DOHH2 (cell line): ENCODE results near the gene FOSB.

Source experiments
- H3F3A ChIP-seq: fragments of 200-600 bp; sonication (generic), shearing (Covaris generic); 2 replicates; pipeline ENCODE4 v1.6.0; 2016; ENCODE audit warnings: antibody characterized with exemption, mild to moderate bottlenecking; ENCODE audit not compliant: control insufficient read depth, insufficient read depth
- H3K27ac ChIP-seq: fragments of 200-600 bp; sonication (generic); 2 replicates; pipeline ENCODE4 v1.5.1; 2014; ENCODE audit warnings: low read depth, mild to moderate bottlenecking, low read length, moderate library complexity
- H3K27me3 ChIP-seq: fragments of 200-600 bp; sonication (generic); 2 replicates; pipeline ENCODE4 v1.6.1; 2014; ENCODE audit warnings: mild to moderate bottlenecking, low read length, mixed read lengths; ENCODE audit not compliant: control insufficient read depth
- H3K36me3 ChIP-seq: fragments of 200-600 bp; sonication (generic); 2 replicates; pipeline ENCODE4 v1.6.1; 2014; ENCODE audit warnings: mild to moderate bottlenecking, low read length, moderate library complexity, mixed read lengths; ENCODE audit not compliant: control insufficient read depth
- H3K4me1 ChIP-seq: fragments of 200-600 bp; sonication (generic); 2 replicates; pipeline ENCODE4 v1.6.1; 2014; ENCODE audit warnings: mild to moderate bottlenecking, low read length, mixed read lengths; ENCODE audit not compliant: control insufficient read depth
- H3K4me2 ChIP-seq: fragments of 200-600 bp; sonication (generic); 2 replicates; pipeline ENCODE4 v1.6.0; 2014; ENCODE audit warnings: mild to moderate bottlenecking, low read length, moderate library complexity
- H3K4me3 ChIP-seq: fragments of 200-600 bp; sonication (generic); 2 replicates; pipeline ENCODE4 v1.5.1; 2014; ENCODE audit warnings: mild to moderate bottlenecking, low read length, mixed read lengths
- H3K79me2 ChIP-seq: fragments of 200-600 bp; sonication (generic); 2 replicates; pipeline ENCODE4 v1.6.1; 2014; ENCODE audit warnings: mild to moderate bottlenecking, low read length, mixed read lengths; ENCODE audit not compliant: control insufficient read depth
- H3K9me2 ChIP-seq: fragments of 200-600 bp; sonication (generic); replicated peaks from 2 replicates; pipeline ENCODE4 v1.6.1; 2014; ENCODE audit warnings: mild to moderate bottlenecking, low read length, mixed read lengths; ENCODE audit not compliant: control insufficient read depth
- H3K9me3 ChIP-seq: fragments of 200-600 bp; sonication (generic); 2 replicates; pipeline ENCODE4 v1.6.1; 2014; ENCODE audit warnings: antibody characterized with exemption, low read length, mixed read lengths; ENCODE audit not compliant: control insufficient read depth, insufficient read depth
- H4K20me1 ChIP-seq: fragments of 200-600 bp; sonication (generic); 2 replicates; pipeline ENCODE4 v1.6.0; 2014; ENCODE audit warnings: low read depth, mild to moderate bottlenecking, antibody characterized with exemption, low read length, moderate library complexity; ENCODE audit not compliant: control insufficient read depth, insufficient read depth
- EZH2phosphoT487 ChIP-seq: fragments of 200-600 bp; sonication (generic); IDR thresholded peaks from 2 replicates; pipeline ENCODE4 v1.6.1; 2017; ENCODE audit warnings: borderline replicate concordance, mild to moderate bottlenecking, antibody characterized with exemption, low read length, moderate library complexity, mixed read lengths
- TF ChIP-seq, protein P1 (sequence below): fragments of 200-600 bp; sonication (generic); IDR thresholded peaks from one replicate; pipeline ENCODE4 v1.5.1; 2014; ENCODE audit warnings: antibody characterized with exemption, mild to moderate bottlenecking, low read depth, low read length; ENCODE audit not compliant: poor library complexity, severe bottlenecking

The FOSB gene

DNA sequence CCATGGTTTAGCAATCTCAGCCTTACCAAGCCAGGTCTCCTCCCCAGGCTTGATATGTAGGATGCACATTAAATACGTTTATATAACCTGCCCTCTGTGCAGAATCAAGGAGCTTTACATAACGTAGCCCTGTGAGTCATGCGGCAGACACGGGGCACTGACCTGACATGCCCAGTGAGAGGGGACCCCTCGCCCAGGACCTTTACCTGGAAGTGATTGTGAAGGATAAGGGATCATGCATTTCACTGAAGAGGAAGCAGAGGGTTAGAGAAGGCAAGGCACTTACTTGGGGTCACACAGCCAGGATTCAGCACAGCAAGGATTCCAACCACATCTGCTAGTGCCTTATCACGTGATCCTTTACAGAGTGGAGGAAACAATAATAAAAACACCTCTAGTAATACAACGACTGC lies 18.9 kb upstream of the FOSB start:
- no peak for TF ChIP-seq EZH2phosphoT487
- TF ChIP-seq, protein P1, sequence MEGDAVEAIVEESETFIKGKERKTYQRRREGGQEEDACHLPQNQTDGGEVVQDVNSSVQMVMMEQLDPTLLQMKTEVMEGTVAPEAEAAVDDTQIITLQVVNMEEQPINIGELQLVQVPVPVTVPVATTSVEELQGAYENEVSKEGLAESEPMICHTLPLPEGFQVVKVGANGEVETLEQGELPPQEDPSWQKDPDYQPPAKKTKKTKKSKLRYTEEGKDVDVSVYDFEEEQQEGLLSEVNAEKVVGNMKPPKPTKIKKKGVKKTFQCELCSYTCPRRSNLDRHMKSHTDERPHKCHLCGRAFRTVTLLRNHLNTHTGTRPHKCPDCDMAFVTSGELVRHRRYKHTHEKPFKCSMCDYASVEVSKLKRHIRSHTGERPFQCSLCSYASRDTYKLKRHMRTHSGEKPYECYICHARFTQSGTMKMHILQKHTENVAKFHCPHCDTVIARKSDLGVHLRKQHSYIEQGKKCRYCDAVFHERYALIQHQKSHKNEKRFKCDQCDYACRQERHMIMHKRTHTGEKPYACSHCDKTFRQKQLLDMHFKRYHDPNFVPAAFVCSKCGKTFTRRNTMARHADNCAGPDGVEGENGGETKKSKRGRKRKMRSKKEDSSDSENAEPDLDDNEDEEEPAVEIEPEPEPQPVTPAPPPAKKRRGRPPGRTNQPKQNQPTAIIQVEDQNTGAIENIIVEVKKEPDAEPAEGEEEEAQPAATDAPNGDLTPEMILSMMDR: no peak
- H3K4me1 ChIP-seq: peaks cover 43% of the 10 kb centered on the region
- H3K27ac ChIP-seq: no peak overlapping the region

DNA sequence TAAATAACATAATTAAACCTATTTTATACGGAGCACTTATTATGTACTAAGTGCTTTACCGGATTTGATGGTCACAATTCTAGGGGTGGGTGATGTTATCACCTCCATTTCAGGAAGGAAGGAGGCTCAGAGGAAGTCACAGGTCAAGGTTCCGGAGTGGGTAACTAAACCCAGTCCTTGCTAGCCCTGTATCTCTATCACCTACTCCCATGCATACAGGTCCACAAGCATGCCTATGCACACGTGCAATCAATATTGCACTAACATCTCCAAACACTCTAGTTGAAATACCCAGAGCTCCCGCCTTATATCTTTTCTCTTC lies 17.8 kb upstream of the FOSB start:
- H3K27me3 ChIP-seq: no peaks in the 10 kb centered on the region
- H3K4me2 ChIP-seq: peak overlapping the region; percentile 70
- H3K9me3 ChIP-seq: no peaks in the 10 kb centered on the region
- peak overlapping the region; percentile 86 for H3K4me3 ChIP-seq
- no peaks in the 10 kb centered on the region for H4K20me1 ChIP-seq
- H3F3A ChIP-seq: peaks cover 24% of the 10 kb centered on the region
- no peaks in the 10 kb centered on the region for H3K79me2 ChIP-seq
- TF ChIP-seq, protein P1: no peak
- no peak for TF ChIP-seq EZH2phosphoT487
- peak overlapping the region; percentile 28 for H3K27ac ChIP-seq
- H3K36me3 ChIP-seq: no peaks in the 10 kb centered on the region
- H3K4me1 ChIP-seq: peaks cover 44% of the 10 kb centered on the region
- H3K9me2 ChIP-seq: no peaks in the 10 kb centered on the region

More for the DNA sequence above, 18.9 kb upstream of the FOSB start:
- no peaks in the 10 kb centered on the region for H4K20me1 ChIP-seq
- no peak overlapping the region for H3K4me3 ChIP-seq
- no peaks in the 10 kb centered on the region for H3K79me2 ChIP-seq
- no peaks in the 10 kb centered on the region for H3K9me2 ChIP-seq
- H3K36me3 ChIP-seq: no peaks in the 10 kb centered on the region
- H3K9me3 ChIP-seq: no peaks in the 10 kb centered on the region
- H3K4me2 ChIP-seq: no peak overlapping the region; the same call in 1 of the 2 replicates
- peaks cover 27% of the 10 kb centered on the region for H3F3A ChIP-seq
- H3K27me3 ChIP-seq: no peaks in the 10 kb centered on the region

DNA sequence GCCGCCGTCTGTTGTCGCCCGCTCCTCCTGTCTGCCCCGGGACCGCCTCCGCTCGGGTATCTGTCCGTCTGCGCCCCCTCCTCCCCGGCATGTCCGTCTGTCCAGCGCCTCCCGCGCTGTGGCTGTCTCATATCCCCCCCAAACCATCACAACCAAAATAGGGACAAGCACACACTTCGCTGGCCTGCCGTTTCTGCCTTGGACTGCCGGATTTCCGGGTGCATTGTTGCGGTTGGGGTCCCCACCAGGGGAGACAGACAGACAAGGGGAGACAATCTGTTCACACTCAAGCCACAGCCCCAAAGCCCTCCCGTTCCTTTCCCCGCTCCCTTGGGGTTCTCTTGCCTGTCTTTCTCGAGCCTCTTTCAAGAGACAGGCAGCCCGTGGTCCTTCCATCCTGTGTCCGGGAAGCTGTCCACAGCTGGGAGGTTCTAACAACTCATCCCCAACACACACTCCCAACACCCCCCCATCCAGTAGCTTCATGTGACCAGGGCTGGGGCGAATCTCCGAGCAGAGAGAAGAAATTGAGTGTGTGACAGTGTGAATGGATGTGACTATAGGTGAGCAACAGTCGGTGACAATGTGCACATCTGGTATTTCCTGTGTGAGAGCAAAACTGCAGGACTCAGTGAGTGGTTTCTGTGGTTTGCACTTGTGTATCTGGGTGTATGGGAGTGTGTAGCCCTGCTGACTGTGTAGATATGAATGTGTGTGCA lies 16.5 kb upstream of the FOSB start:
- Histone ChIP-seq H3K79me2 (no peaks in the 10 kb centered on the region), H3F3A (peaks cover 19% of the 10 kb centered on the region), H3K4me2 (peak overlapping the region; percentile 91), H3K9me2 (no peaks in the 10 kb centered on the region), H3K36me3 (no peaks in the 10 kb centered on the region), H3K4me3 (peak overlapping the region; percentile 86), H3K27ac (peak overlapping the region; percentile 50), H4K20me1 (no peaks in the 10 kb centered on the region), H3K27me3 (no peaks in the 10 kb centered on the region), H3K9me3 (no peaks in the 10 kb centered on the region), H3K4me1 (peaks cover 53% of the 10 kb centered on the region)
- TF ChIP-seq EZH2phosphoT487: no peak
- TF ChIP-seq, protein P1: no peak
